Muscle layer of colon (tissue), 2 donors: ENCODE results near the gene ACVR2B.
A peak's percentile ranks its signal among the peaks of the same experiment; 100 is the strongest.

ENCODE experiments used
- H3K27ac ChIP-seq: one replicate; pipeline ENCODE4 v1.7.0; 2013; ENCODE audit warnings: low read depth, mild to moderate bottlenecking, low read length, moderate library complexity
- H3K27me3 ChIP-seq, 2 donors: one replicate each; pipeline ENCODE4 v1.7.0; 2013; ENCODE audit warnings: low read length in 2 of 2, mild to moderate bottlenecking in 2 of 2; ENCODE audit not compliant: insufficient read depth in 2 of 2, control insufficient read depth in 1 of 2
- H3K36me3 ChIP-seq: one replicate; pipeline ENCODE4 v1.7.0; 2013; ENCODE audit warnings: mild to moderate bottlenecking, low read length; ENCODE audit not compliant: insufficient read depth
- H3K4me1 ChIP-seq: one replicate; pipeline ENCODE4 v1.7.0; 2013; ENCODE audit warnings: mild to moderate bottlenecking, low read length; ENCODE audit not compliant: insufficient read depth
- H3K4me3 ChIP-seq, 2 donors: one replicate each; pipeline ENCODE4 v1.7.0; 2013; ENCODE audit warnings: low read length in 2 of 2, low read depth in 1 of 2, mild to moderate bottlenecking in 1 of 2, moderate library complexity in 1 of 2
- H3K9ac ChIP-seq: one replicate; pipeline ENCODE4 v1.7.0; 2013; ENCODE audit warnings: low read length
- H3K9me3 ChIP-seq: one replicate; pipeline ENCODE4 v1.7.0; 2013; ENCODE audit warnings: mild to moderate bottlenecking, low read length
- donor health status: abdominal sarcoma.
- donor health status: Adenocarcinoma of cecum.

Gene ACVR2B

DNA sequence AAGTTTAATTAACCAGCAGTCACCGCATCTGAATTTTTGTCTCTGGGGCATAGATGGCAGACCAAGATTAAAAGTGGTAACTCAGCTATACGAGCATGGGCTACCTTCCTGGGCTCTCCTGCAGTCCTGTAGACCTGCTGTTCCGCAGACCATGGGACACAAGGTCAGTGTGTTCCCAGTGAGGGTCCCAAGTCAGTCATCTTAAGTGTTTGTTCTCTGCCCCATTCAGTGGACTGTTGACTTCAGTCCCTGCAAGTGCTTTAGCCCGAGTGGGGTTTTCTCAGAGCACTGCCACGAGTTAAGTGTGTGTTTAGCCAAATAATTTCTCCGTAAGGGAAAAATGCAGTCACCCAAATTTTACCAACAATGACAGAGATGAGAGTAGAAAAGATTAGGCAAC is 37.5 kb downstream of the ACVR2B start:
- no peaks in the 10 kb centered on the region for H3K4me1 ChIP-seq
- no peak overlapping the region for H3K27ac ChIP-seq
- H3K36me3 ChIP-seq: peaks cover 5% of the 10 kb centered on the region
- H3K9ac ChIP-seq: no peak overlapping the region
- H3K27me3 ChIP-seq: no peaks in the 10 kb centered on the region
- H3K4me3 ChIP-seq: no peak overlapping the region
- H3K9me3 ChIP-seq: no peaks in the 10 kb centered on the region

- Histone ChIP-seq H3K4me1 (peaks cover 5% of the 10 kb centered on the region), H3K4me3 (no peak overlapping the region), H3K9me3 (no peaks in the 10 kb centered on the region), H3K27ac (no peak overlapping the region), H3K9ac (no peak overlapping the region), H3K27me3 (no peaks in the 10 kb centered on the region), H3K36me3 (peaks cover 5% of the 10 kb centered on the region)
Measured at GRCh38 chr3:38493031-38493430, 39.3 kb downstream of the ACVR2B start.

DNA sequence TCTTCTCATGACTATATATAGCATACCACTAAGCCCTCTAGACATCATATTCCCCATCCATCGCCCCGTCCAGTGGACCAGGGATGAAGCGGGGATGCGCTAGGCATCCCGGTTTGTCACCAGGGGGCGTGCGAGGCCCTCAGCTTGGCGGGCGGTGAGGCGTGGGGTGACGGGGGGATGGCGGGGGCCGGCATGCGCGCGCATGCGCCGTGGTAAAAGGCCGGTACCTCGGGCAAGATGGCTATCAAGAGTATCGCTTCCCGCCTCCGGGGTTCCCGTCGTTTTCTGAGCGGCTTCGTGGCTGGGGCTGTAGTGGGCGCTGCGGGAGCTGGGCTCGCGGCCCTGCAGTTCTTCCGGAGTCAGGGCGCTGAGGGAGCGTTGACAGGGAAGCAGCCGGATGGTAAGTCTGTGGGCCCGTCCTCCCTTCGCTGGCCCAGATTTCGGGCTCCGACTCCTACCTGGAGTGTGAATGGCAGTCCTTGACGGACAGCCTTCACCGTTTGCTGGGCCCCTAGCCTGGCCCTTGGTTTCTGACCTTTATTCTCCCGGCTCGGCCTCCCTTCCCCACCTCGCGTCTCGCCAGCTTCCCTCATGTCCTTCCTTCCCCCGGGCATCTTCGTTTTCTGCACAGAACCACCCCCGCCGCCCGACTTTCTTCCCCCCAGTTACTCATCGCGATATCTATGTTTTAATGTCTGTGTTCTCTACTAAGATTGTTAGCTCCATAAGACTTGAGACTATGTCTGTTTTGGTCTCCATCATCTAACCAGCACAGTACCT is 42.6 kb downstream of the ACVR2B start, which contains the start of gene EXOG:
TSS of gene EXOG (plus strand) at position 210 of the 780 bp plus-strand sequence. CDS start at position 238, 28 bp downstream.
- peaks cover 5% of the 10 kb centered on the region for H3K4me1 ChIP-seq
- H3K9me3 ChIP-seq: no peaks in the 10 kb centered on the region
- peak within 1 kb of the TSS; percentile 72 to 91 for H3K4me3 ChIP-seq
- H3K36me3 ChIP-seq: no peaks in the 10 kb centered on the region
- no peaks in the 10 kb centered on the region for H3K27me3 ChIP-seq
- peak within 1 kb of the TSS; percentile 23 for H3K9ac ChIP-seq
- peak within 1 kb of the TSS; percentile 81 for H3K27ac ChIP-seq

DNA sequence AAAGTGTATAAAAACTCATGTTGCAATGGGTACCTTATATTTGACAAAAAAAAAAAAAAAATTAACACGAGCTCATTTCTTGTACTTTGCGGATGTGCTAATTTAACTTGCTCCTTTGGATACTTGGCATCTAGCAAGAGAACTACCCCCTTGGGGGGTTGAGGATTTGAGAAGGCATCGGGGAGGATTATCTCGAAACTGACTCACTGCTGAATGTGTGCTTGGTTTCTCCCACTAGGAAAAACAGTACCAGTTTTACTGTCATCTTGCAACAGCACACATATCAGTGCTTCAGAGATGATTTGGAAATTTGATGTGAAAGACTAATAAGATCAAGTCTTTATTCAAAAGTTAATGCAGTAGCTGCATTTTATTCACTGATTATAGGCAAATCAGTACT is 43.3 kb downstream of the ACVR2B start:
- Histone ChIP-seq H3K27me3 (no peaks in the 10 kb centered on the region), H3K4me1 (peaks cover 5% of the 10 kb centered on the region), H3K4me3 (peak overlapping the region; percentile 72 to 91), H3K9me3 (no peaks in the 10 kb centered on the region), H3K9ac (peak overlapping the region; percentile 23), H3K36me3 (no peaks in the 10 kb centered on the region), H3K27ac (no peak overlapping the region)

DNA sequence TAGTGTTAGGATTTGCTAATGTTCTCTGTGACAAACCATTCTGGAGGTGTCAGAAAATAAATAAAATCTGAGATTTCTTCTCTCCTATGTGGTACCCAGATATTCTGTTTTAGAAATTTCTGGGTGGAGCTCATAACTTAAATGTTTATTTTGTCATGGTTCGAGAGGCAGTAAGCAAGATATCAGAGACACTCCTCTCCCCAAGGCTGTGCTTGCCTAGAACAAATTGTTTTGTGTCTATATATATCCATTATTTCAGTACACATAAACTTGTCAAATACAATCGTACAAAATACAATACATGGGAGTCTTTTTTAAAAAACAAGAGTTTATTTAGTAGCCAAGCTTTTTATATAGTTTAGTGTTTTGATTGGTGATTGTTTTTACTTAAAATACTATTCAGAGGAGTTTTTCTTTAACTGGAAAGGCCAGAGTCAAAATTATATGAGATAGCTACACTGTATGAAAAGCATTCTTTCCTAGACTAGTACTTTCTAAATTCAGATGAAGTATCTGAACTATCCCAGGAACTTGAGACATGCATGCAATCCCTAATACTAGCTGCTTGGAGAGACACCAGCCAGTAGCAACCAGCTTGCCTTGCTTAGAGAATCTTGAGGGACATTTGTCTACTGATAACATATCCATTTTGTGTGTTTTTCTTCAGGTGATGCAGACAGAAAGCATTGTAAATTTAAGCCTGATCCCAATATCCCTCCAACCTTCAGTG is 47.2 kb downstream of the ACVR2B start:
- Histone ChIP-seq H3K36me3 (peaks cover 17% of the 10 kb centered on the region), H3K4me3 (no peak overlapping the region), H3K9ac (no peak overlapping the region), H3K27ac (no peak overlapping the region), H3K9me3 (no peaks in the 10 kb centered on the region), H3K4me1 (peaks cover 5% of the 10 kb centered on the region), H3K27me3 (no peaks in the 10 kb centered on the region)

- Histone ChIP-seq H3K27me3 (no peaks in the 10 kb centered on the region), H3K36me3 (peaks cover 28% of the 10 kb centered on the region), H3K9me3 (no peaks in the 10 kb centered on the region), H3K4me3 (no peak overlapping the region), H3K27ac (no peak overlapping the region), H3K4me1 (no peaks in the 10 kb centered on the region), H3K9ac (no peak overlapping the region)
Measured at GRCh38 chr3:38507120-38507519, 53.4 kb downstream of the ACVR2B start.

GRCh38 chr3:38509732-38510131 is 56.0 kb downstream of the ACVR2B start:
- Histone ChIP-seq H3K9ac (no peak overlapping the region), H3K36me3 (peaks cover 24% of the 10 kb centered on the region), H3K9me3 (no peaks in the 10 kb centered on the region), H3K4me3 (no peak overlapping the region), H3K27ac (no peak overlapping the region), H3K4me1 (no peaks in the 10 kb centered on the region), H3K27me3 (no peaks in the 10 kb centered on the region)

DNA sequence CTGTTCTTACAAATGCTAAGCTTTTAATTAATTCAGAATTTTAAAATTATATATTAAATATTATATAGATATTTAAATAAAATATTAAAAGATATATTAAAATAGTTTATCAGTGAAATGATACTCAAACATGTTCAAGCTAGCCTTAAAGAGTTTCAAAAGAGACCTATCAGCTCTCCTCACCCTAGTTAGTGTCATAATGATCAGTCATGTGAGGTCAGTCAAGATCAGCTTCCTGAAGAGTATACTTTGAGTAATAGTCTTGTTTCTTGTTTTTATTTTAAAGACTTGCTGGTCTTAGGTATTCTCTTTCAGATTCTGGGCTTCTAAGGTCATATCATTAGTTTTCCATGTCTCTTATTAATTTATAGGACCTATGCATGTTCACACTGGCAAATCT is 56.9 kb downstream of the ACVR2B start:
- H3K9me3 ChIP-seq: no peaks in the 10 kb centered on the region
- H3K4me3 ChIP-seq: no peak overlapping the region
- H3K9ac ChIP-seq: no peak overlapping the region
- H3K36me3 ChIP-seq: peaks cover 24% of the 10 kb centered on the region
- no peak overlapping the region for H3K27ac ChIP-seq
- no peaks in the 10 kb centered on the region for H3K27me3 ChIP-seq
- H3K4me1 ChIP-seq: no peaks in the 10 kb centered on the region

DNA sequence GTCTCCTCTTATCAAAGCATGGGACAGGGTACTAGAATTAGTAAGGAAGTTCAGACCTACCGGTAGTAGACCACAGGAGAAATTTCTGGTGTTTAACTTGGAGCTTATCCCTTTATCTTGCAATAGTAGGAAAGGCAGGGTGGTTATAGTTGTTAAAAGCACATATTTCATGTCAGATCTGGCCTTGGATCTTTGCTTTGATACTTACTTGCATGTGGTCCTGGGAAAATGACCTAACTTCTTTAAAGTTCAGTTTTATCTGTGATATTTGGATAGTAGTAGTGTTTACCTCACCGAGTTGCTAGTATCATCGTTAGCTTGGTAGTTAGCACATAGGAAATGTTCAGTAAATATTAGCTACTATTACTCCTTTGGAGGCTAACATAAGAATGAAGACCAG is 57.9 kb downstream of the ACVR2B start:
- Histone ChIP-seq H3K27me3 (no peaks in the 10 kb centered on the region), H3K9ac (no peak overlapping the region), H3K9me3 (no peaks in the 10 kb centered on the region), H3K4me3 (no peak overlapping the region), H3K4me1 (no peaks in the 10 kb centered on the region), H3K36me3 (peaks cover 21% of the 10 kb centered on the region), H3K27ac (no peak overlapping the region)

GRCh38 chr3:38515367-38515766 is 61.7 kb downstream of the ACVR2B start:
- H3K27me3 ChIP-seq: no peaks in the 10 kb centered on the region
- no peak overlapping the region for H3K9ac ChIP-seq
- no peaks in the 10 kb centered on the region for H3K9me3 ChIP-seq
- H3K36me3 ChIP-seq: peaks cover 12% of the 10 kb centered on the region
- H3K4me1 ChIP-seq: no peaks in the 10 kb centered on the region
- no peak overlapping the region for H3K27ac ChIP-seq
- no peak overlapping the region for H3K4me3 ChIP-seq

- H3K4me3 ChIP-seq: no peak overlapping the region
- H3K9ac ChIP-seq: no peak overlapping the region
- H3K36me3 ChIP-seq: peaks cover 12% of the 10 kb centered on the region
- H3K9me3 ChIP-seq: no peaks in the 10 kb centered on the region
- H3K27me3 ChIP-seq: no peaks in the 10 kb centered on the region
- no peak overlapping the region for H3K27ac ChIP-seq
- H3K4me1 ChIP-seq: peaks cover 4% of the 10 kb centered on the region
Measured at GRCh38 chr3:38516669-38517068, 63.0 kb downstream of the ACVR2B start.
